NB4 (cell line): ENCODE results near the gene HSPA12A.

Source experiments
- POLR2A ChIP-seq: IDR thresholded peaks from 2 replicates; pipeline ENCODE4 v1.6.1; 2011; ENCODE audit warnings: mild to moderate bottlenecking; ENCODE audit not compliant: insufficient read length; ENCODE audit errors: extremely low read depth
- TF ChIP-seq, protein P1 (sequence below): IDR thresholded peaks from 2 replicates; pipeline ENCODE4 v1.6.1; 2011; ENCODE audit warnings: low read depth, low read length
- TF ChIP-seq, protein P2 (sequence below): IDR thresholded peaks from one replicate; pipeline ENCODE4 v1.5.1; 2012; ENCODE audit warnings: low read depth, low read length

DNA sequence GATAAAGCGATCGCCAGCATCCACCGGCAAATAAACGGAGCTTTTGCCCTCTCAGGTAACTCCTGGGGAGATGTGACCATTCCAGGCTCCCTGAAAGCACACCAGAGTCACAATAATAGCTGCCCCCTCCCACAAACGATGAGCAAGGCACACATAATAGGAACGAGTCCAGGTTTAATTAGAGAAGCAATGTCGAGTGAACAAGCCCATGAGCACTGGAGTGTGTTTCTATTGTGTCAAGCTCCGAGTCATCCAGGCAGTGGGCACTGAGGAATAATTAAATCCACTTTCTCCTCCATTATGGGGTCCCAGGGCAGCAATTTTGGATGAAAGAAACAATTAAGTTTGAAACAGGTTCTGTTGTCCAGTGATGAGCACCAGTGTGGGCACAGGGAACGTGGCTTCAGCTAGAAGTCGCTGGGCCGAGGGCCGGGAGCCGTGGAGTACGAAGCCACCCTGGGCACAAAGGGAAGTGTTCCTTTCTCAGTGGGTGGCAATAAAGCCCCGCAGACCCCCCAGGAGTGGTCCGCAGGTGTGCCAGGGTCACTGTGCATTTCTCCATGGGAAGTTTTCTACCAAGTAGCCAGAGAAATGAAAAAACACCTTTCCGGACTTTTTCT lies 109.7 kb downstream of the HSPA12A start:
- TF ChIP-seq, protein P1, sequence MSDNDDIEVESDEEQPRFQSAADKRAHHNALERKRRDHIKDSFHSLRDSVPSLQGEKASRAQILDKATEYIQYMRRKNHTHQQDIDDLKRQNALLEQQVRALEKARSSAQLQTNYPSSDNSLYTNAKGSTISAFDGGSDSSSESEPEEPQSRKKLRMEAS = no peak
- TF ChIP-seq, protein P2, sequence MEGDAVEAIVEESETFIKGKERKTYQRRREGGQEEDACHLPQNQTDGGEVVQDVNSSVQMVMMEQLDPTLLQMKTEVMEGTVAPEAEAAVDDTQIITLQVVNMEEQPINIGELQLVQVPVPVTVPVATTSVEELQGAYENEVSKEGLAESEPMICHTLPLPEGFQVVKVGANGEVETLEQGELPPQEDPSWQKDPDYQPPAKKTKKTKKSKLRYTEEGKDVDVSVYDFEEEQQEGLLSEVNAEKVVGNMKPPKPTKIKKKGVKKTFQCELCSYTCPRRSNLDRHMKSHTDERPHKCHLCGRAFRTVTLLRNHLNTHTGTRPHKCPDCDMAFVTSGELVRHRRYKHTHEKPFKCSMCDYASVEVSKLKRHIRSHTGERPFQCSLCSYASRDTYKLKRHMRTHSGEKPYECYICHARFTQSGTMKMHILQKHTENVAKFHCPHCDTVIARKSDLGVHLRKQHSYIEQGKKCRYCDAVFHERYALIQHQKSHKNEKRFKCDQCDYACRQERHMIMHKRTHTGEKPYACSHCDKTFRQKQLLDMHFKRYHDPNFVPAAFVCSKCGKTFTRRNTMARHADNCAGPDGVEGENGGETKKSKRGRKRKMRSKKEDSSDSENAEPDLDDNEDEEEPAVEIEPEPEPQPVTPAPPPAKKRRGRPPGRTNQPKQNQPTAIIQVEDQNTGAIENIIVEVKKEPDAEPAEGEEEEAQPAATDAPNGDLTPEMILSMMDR = no peak
- no peak for TF ChIP-seq POLR2A
